OCI-LY1 (cell line): ENCODE data around the gene TRIM40.

Experiments
- H2AFZ ChIP-seq: fragments of 200-600 bp; sonication (generic), shearing (Covaris generic); 2 replicates; pipeline ENCODE4 v1.6.0; 2014; ENCODE audit warnings: antibody characterized with exemption, mild to moderate bottlenecking, low read length
- H3F3A ChIP-seq: fragments of 200-600 bp; sonication (generic), shearing (Covaris generic); 2 replicates; pipeline ENCODE4 v1.6.0; 2014; ENCODE audit warnings: mild to moderate bottlenecking, antibody characterized with exemption, low read length, moderate library complexity; ENCODE audit not compliant: insufficient read depth
- H3K27ac ChIP-seq: fragments of 200-600 bp; sonication (generic); 2 replicates; pipeline ENCODE4 v1.5.1; 2014; ENCODE audit warnings: low read length, mixed run types, mild to moderate bottlenecking, low read depth; ENCODE audit not compliant: poor library complexity, severe bottlenecking
- H3K27me3 ChIP-seq: fragments of 200-600 bp; sonication (generic); 2 replicates; pipeline ENCODE4 v1.6.0; 2014; ENCODE audit warnings: antibody characterized with exemption, mild to moderate bottlenecking, low read length, moderate library complexity; ENCODE audit not compliant: insufficient read depth
- H3K36me3 ChIP-seq: fragments of 200-600 bp; sonication (generic); 2 replicates; pipeline ENCODE4 v1.6.1; 2014; ENCODE audit warnings: mild to moderate bottlenecking, antibody characterized with exemption, low read length, moderate library complexity, mixed read lengths; ENCODE audit not compliant: insufficient read depth
- H3K4me1 ChIP-seq: fragments of 200-600 bp; sonication (generic); 2 replicates; pipeline ENCODE4 v1.5.1; 2014; ENCODE audit warnings: mild to moderate bottlenecking, low read length, moderate library complexity; ENCODE audit not compliant: insufficient read depth, severe bottlenecking
- H3K4me2 ChIP-seq: fragments of 200-600 bp; sonication (generic), shearing (Covaris generic); 2 replicates; pipeline ENCODE4 v1.6.1; 2014; ENCODE audit warnings: low read length
- H3K4me3 ChIP-seq: fragments of 200-600 bp; sonication (generic); 2 replicates; pipeline ENCODE4 v1.5.1; 2014; ENCODE audit warnings: low read length, low read depth, mild to moderate bottlenecking, mixed read lengths; ENCODE audit not compliant: poor library complexity, severe bottlenecking
- H3K79me2 ChIP-seq: fragments of 200-600 bp; shearing (Covaris generic); 2 replicates; pipeline ENCODE4 v1.6.1; 2016; ENCODE audit warnings: mixed run types, low read length, mixed read lengths; ENCODE audit not compliant: insufficient read depth
- H3K9ac ChIP-seq: fragments of 200-600 bp; sonication (generic), shearing (Covaris generic); 2 replicates; pipeline ENCODE4 v1.6.1; 2014; ENCODE audit warnings: mild to moderate bottlenecking, low read length, mixed read lengths
- H3K9me2 ChIP-seq: fragments of 200-600 bp; sonication (generic), shearing (Covaris generic); 2 replicates; pipeline ENCODE4 v1.6.1; 2014; ENCODE audit warnings: low read depth, mild to moderate bottlenecking, low read length, mixed read lengths
- H3K9me3 ChIP-seq: fragments of 200-600 bp; shearing (Covaris generic); 2 replicates; pipeline ENCODE4 v1.6.1; 2014; ENCODE audit warnings: low read length, mixed read lengths
- H4K20me1 ChIP-seq: fragments of 200-600 bp; sonication (generic), shearing (Covaris generic); 2 replicates; pipeline ENCODE4 v1.6.0; 2016; ENCODE audit warnings: mild to moderate bottlenecking, low read length; ENCODE audit not compliant: insufficient read depth
- CTCF ChIP-seq: fragments of 200-600 bp; sonication (generic), shearing (Covaris generic); IDR thresholded peaks from 2 replicates; pipeline ENCODE4 v1.5.1; 2017; ENCODE audit warnings: mild to moderate bottlenecking, antibody characterized with exemption, low read length, moderate library complexity, mixed read lengths
- EZH2 ChIP-seq: fragments of 200-600 bp; sonication (generic), shearing (Covaris generic); IDR thresholded peaks from 2 replicates; pipeline ENCODE4 v1.8.0; 2017; ENCODE audit warnings: borderline replicate concordance, mixed run types, mild to moderate bottlenecking, antibody characterized with exemption, low read length, moderate library complexity, mixed read lengths

TRIM40 gene

GRCh38 chr6:30184417-30185031, 48.6 kb downstream of the TRIM40 start:
- no peak overlapping the region for H3K4me3 ChIP-seq
- H3K9ac ChIP-seq: no peak overlapping the region
- H3K9me3 ChIP-seq: peaks cover 4% of the 10 kb centered on the region
- H3K4me2 ChIP-seq: no peak overlapping the region
- H3K27ac ChIP-seq: no peak overlapping the region
- no peaks in the 10 kb centered on the region for H3K79me2 ChIP-seq
- no peaks in the 10 kb centered on the region for H4K20me1 ChIP-seq
- no peak overlapping the region for H2AFZ ChIP-seq
- TF ChIP-seq CTCF (no peak), EZH2 (no peak)
- H3K4me1 ChIP-seq: no peaks in the 10 kb centered on the region
- no peaks in the 10 kb centered on the region for H3F3A ChIP-seq
- H3K9me2 ChIP-seq: no peaks in the 10 kb centered on the region
- H3K36me3 ChIP-seq: peaks cover 48% of the 10 kb centered on the region
- H3K27me3 ChIP-seq: no peaks in the 10 kb centered on the region

DNA sequence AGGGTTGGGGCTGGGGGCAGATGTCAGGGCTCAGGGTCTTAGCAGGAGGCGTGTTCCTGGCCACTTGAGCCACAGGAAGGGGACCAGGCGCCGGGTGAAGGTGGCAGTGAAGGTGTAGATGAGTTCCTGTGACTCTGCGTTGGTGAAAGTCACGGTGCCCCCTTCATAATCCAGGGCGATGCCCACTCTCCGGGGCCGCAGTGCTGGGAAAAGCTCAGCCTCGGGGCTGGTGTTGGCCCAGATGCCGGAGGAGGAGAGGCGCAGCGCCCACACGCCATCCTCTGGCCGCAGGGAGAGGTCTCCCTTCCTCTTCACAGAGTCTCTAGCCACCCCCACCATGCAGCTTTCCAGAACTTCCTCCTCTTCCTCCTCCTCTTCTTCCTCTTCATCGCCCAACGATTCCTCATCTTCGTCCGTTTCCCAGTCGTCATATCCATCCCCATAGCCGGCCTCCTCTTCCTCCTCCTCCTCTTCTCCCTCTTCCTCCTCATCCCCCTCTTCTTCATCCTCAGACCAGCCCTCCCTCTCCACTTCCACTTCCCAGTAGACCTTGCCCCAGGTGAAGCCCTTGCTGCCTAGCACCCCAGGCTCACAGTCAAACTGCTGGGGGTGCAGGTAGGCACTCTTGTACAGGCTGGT, 50.0 kb downstream of the TRIM40 start:
- Histone ChIP-seq H2AFZ (no peak overlapping the region), H4K20me1 (no peaks in the 10 kb centered on the region), H3F3A (no peaks in the 10 kb centered on the region), H3K9me3 (no peaks in the 10 kb centered on the region), H3K79me2 (no peaks in the 10 kb centered on the region), H3K9ac (no peak overlapping the region), H3K27me3 (no peaks in the 10 kb centered on the region), H3K36me3 (peaks cover 62% of the 10 kb centered on the region), H3K4me3 (no peak overlapping the region), H3K9me2 (no peaks in the 10 kb centered on the region), H3K4me2 (no peak overlapping the region), H3K4me1 (no peaks in the 10 kb centered on the region), H3K27ac (no peak overlapping the region)
- TF ChIP-seq EZH2: no peak
- no peak for TF ChIP-seq CTCF

DNA sequence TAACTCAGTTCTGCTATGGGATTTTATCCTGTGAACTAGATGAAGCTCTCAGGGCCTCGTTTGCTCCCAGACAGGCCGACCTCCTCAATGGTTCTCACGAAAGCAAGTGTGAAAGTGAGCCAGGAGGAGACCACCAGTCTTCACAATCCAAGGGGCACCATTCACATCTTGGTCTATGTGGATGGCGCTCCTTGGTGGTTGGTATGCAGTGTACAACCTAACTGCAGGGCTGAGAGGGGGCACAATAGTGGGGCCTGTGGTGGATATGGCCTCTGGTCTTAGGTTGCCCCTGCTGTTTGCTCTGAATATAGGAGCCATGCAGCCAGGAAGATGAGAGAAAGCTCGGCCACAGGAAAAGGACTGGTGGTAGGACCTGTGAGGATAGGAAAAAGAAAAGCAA, 52.6 kb downstream of the TRIM40 start:
- Histone ChIP-seq H3K79me2 (no peaks in the 10 kb centered on the region), H3K9ac (no peak overlapping the region), H3F3A (no peaks in the 10 kb centered on the region), H3K4me1 (no peaks in the 10 kb centered on the region), H3K27ac (no peak overlapping the region), H3K36me3 (peaks cover 82% of the 10 kb centered on the region), H3K27me3 (no peaks in the 10 kb centered on the region), H3K4me3 (no peak overlapping the region), H3K9me2 (no peaks in the 10 kb centered on the region), H3K4me2 (no peak overlapping the region), H4K20me1 (no peaks in the 10 kb centered on the region), H2AFZ (no peak overlapping the region), H3K9me3 (no peaks in the 10 kb centered on the region)
- TF ChIP-seq CTCF: no peak
- no peak for TF ChIP-seq EZH2
